Ramos (cell line): Measurements from ENCODE around the gene DEAF1.
"Not testable (repeated sequence)": the region's sequence is repeated elsewhere in the genome, so short reads cannot be mapped to it uniquely, and the experiment has no call there.

Experiments used
- in situ Hi-C: fragments of 300-500 bp; cut with MboI; formaldehyde crosslinking; loops from one replicate; pipeline ENCODE4 v1.14.3; 2022; ENCODE audit warnings: low sequenced_read_pairs; ENCODE audit not compliant: unreplicated experiment

Gene DEAF1

GRCh38 chr11:694563-695287 lies at the start of gene DEAF1:
Gene DEAF1, minus strand, starts transcription at chr11:695222. Its CDS starts 175 bp downstream, at chr11:695047.
- in situ Hi-C loops, result no loop called here

- in situ Hi-C loops, result no loop called here
These were observed 47.7 kb upstream of the DEAF1 start for GRCh38 chr11:742571-743201.

GRCh38 chr11:742156-742546 lies 47.1 kb upstream of the DEAF1 start:
- in situ Hi-C loops, result no loop called here

DNA sequence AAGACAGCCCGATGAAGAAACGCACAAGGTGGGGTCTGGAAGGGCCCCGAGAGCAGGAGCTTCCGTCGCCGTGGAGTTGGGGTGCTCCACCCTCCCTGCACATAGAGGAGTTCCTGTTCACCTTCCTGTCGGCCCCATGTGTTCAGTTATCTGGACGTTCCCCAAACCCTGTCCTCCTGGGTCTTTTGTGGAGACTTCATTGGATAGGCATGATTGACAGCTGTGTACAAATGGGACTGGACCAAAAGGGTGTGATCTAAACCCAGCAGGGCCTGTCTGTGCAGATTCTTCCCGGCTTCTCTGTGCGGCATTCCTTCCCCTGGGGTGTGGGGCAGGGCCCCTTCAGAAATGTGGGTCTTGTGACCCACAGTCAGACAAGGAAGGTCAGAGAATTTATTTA lies 42.9 kb upstream of the DEAF1 start:
- in situ Hi-C loops, result not testable (repeated sequence)

- in situ Hi-C loops, result no loop called here
These were observed 42.3 kb upstream of the DEAF1 start for GRCh38 chr11:737366-737765.

DNA sequence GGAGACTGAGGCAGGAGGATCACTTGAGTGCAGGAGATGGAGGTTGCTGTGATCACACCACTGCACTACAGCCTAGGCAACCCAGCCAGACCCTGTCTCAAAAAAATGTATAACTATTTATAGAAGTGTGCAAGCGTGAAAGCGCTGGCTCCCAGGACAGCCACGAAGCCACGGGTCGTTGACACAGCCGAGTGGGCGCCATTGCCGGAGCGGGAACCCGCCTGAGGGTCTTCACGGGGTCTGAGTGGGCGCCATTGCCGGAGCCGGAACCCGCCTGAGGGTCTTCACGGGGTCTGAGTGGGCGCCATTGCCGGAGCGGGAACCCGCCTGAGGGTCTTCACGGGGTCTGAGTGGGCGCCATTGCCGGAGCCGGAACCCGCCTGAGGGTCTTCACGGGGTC lies 39.5 kb upstream of the DEAF1 start:
- in situ Hi-C loops, result not testable (repeated sequence)

DNA sequence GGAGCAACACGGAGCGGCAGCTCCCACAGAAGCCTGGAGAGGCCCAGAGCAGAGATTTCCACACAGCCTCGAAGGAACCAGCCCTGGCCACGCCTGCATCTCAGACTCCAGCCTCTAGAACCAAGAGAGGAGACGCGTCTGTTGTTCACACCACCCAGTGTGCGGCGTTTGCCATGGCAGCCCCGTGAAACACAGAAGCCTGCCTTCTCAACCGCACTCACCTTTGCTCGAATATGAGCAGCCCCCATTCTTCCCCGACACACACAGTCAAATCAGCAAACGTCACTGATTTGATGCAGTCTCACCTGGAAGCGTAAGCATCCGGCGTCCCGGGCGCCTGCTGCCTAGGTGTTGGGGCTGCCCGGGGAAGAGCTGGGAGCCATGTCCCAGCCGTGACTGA lies 38.0 kb upstream of the DEAF1 start:
- in situ Hi-C loops, result no loop called here

DNA sequence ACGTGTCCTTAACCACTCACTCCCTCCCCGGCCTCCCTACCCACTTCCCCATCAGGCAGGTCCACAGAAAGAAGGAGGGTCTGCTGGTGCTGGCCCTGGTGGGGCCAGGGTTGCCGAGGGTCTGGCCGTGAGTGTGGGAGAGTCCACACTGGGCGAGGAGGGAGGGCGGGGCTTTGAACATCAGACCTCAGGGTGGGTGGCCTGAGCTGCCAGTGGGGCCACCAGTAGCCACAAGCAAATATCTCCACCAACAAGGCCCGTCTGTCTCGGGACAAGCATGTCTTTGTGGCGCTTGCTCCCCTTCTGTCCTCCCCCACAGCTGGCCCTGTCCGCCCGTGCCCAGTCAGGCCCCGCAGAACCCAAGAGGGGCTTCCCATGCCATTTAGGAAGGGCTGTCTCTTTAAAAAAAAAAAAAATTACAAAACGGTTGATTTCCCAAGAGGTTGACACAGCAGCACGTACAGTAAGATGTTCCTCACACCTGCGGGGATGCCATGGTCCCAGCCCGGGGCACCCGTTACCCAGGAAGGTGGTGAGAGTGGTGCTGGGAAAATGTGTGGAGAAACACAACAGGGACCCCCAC lies 34.6 kb upstream of the DEAF1 start:
- in situ Hi-C loops, result no loop called here

DNA sequence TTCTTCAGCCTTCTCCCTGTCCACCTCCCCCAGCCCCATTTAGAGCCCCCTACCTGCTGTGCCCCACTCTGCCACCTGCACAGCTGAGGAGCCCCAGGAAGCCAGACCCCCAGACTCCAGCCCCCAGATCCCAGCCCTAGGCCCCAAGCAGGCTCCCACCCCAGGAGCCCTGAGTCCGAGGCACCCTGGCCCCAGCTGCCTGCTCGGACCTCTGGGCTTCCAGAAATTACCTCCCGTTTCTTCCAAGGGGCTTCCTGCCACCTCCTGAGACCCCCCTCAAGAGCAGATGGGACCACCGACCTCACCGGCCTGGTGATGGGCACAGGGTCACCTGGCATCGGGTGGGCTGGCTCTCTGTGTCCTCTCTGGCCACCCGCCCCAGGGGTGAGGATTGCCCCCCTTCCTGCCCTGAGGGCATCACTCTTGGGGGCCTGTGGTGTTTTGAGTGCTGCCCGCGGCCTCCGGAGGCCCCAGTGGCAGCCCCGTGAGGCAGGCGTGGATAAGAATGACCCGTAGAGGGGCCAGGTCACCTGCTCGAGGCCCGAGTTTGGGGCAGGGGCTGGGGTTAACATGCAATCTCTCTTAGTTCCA lies 34.0 kb upstream of the DEAF1 start:
- in situ Hi-C loops, result no loop called here

GRCh38 chr11:727859-728748 lies 33.1 kb upstream of the DEAF1 start:
- in situ Hi-C loops, result no loop called here

GRCh38 chr11:727281-727701 lies 32.3 kb upstream of the DEAF1 start:
- in situ Hi-C loops, result no loop called here

GRCh38 chr11:726278-727220 lies 31.5 kb upstream of the DEAF1 start:
- in situ Hi-C loops, result no loop called here

DNA sequence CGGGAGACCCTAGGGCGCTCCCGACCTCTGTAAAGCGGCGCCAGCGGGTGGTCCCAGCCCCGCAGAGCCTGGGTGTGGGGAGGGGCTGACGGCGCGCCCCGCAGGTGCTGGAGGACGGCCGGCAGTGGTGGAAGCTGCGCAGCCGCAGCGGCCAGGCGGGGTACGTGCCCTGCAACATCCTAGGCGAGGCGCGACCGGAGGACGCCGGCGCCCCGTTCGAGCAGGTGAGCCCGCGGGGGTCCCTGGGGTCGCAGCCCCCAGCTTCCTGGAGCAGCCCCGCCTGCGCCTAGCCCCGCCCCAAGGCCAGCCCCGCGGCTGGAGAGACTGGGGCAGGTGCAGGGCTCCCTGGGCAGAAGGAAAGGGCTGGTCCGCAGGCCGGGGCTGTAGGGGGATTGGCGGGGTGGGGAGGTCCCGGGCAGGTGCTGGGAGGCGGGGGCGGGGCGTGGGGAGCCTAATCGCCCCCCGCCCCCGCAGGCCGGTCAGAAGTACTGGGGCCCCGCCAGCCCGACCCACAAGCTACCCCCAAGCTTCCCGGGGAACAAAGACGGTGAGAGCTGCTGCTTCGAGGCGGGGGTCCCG lies 30.7 kb upstream of the DEAF1 start:
- in situ Hi-C loops, result no loop called here

DNA sequence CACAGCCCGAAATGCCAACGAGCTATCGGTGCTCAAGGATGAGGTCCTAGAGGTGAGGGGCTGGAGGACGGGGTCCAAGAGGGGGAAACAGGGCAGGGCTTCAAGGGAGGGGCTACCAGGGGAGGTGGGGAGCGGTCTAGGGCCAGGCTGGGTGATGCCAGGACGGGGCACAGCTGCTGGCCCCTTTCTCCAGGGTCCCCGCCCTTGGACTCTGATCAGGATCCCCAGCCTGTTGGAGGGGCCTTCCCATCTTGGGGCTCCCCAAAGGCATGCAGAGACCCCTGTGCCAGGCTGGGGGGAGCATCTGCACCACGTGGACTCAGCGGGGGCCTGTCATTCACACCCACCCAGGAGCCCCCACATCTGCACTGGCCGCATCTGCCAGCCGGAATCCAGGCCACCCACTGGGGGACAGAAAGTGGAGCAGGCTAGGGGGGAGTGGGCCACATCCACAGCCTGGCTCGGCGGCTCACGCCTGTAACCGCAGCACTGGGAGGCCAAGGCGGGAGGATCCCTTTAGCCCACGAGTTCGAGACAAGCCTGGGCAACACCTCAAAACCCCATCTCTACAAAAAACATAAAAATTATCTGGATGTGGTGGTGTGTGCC lies 29.9 kb upstream of the DEAF1 start:
- in situ Hi-C loops, result no loop called here

GRCh38 chr11:724049-724777 lies 29.2 kb upstream of the DEAF1 start:
- in situ Hi-C loops, result no loop called here

DNA sequence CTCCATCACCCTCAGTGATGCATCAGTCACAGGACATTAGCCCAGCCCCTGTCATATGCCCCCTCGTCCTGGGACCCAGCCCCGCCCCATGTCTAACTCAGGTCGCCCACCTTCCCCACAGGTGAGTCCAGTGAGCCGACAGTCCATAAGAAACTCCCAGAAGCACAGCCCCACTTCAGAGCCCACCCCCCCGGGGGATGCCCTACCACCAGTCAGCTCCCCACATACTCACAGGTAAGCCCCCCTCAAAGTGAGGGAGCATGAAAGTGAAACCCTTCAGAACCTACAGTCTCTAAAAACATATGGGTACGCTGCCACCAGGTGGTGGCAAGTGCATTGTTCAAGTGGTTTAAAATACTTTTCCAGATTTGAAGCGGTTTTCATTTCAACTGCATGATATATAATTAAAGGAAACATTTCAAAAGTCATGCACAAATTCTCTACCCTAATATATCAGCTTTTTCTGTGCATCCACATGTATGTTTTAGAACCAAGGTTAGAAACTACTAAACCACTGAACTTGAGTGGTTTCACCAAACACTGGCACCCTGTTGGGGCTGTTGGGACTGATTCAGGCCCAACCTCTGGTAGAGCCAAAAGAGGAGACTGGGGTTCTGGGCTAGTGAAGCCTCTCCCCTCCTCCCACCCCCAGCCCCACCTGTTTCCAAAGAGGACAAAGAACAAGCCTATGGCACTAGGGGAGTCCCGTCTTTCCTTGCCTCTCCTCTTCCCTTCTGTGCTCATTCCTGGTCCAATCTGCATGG lies 28.3 kb upstream of the DEAF1 start:
- in situ Hi-C loops, result no loop called here

GRCh38 chr11:722346-722811 lies 27.4 kb upstream of the DEAF1 start:
- in situ Hi-C loops, result no loop called here
